Measurements from ENCODE around the gene KRT33A.

Gene KRT33A

DNA sequence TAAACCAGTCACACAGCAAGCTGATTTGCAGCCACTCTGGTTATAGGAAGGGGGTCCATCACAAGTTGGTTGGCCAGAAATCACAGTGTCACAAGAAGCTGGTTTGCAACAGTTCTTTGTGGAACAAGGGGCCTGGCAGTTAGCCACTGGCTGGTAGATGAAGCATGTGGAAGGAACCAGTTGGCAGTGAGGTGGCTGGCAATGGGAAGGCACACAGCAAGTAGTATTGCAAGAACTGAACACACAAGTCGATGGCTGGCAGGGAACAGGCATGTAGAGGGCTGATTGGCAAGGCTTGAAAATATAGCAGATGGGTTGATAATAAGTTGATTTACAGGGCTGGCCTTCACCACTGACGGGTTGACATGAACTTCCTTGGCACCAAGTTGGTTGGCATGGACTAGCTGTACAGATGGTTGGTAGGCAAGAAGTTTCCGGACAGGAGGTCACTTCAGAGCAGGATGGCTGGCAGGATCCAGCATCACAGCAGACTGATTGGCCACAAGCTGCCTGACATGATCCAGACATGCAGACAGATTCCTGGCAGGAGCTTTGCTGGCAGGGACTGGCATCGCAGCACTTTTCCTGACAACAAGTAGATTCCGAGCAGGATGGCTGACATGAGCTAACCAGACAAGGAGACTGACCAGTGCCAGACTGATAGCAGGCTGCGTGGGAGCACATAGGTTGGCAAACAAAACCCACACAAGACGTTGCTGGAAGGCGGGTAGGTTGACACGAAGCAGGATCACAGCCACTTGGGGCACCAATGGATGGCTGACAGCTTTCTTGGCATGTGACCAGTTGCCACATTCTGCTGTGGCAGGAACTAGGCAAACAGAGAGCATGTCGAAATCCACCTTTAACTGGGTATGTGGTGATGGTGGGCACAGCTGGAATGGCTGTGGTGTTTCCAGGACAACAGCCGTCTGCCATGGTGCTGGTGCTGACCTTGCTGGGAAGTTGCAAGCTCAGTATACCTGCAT is 48.4 kb downstream of the KRT33A start, which contains the start of gene KRTAP29-1:
Gene KRTAP29-1 (minus strand): TSS at position 936 of the 986 bp plus-strand sequence. CDS start 0 bp downstream, at position 936.
- no peak for DNase-seq (ENCODE audit: low read depth in 2 of 2)

DNA sequence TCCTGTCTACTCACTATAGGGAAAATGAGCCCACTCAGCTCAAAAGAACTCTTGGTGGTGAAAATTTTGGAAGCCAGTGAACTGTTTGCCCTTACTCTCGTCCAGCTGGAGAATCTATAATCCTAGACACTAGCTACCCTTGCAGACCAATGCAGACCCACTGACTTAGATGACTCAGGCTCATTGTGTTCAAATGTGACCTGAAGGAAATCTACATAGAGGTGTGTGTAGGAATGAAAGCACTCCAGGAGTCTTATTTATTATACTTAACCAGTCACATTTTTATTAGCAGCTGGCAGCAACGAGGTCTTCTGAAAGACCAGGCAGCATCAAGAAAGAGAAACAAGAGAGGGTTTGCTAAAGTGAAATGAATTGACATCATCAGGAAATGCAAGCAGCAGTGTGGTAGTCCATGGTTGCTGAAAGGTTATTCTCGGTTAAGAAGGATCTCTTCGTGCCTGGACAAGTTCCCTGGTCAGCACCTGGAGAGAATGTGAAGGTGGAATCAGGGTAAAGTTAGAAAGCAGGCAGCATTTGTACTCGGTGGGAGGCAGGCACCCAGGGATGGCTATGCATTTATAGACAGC is 49.3 kb downstream of the KRT33A start:
- DNase-seq (ENCODE audit: low read depth in 2 of 2) = no peak

DNA sequence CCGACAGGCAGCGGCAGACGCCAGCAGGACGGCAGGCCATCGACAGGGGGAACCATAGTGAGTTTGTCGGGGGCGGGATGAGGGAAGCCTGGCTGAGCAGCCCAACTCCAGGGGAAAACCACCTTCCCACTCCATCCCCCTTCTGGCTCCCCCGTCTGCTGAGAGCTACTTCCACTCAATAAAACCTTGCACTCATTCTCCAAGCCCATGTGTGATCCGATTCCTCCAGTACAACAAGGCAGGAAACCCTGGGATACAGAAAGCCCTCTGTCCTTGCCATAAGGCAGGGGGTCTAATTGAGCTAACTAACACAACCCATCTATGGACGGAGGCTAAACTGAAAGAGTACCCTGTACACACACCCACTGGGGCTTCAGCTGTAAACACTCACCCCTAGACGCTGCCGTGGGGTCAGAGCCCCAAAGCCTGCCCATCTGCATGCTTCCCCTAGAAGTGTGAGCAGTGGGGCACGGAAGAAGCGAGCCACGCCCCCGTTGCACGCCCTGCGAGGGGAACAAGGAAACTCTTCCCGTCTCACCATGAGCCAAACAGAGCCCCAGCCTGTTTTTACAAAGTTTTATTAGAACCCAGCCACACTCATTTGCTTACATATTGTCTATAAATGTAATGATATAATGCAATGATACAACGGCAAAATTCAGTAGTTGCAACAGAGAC is 52.0 kb downstream of the KRT33A start:
- no peak for DNase-seq (ENCODE audit: low read depth in 2 of 2)

DNA sequence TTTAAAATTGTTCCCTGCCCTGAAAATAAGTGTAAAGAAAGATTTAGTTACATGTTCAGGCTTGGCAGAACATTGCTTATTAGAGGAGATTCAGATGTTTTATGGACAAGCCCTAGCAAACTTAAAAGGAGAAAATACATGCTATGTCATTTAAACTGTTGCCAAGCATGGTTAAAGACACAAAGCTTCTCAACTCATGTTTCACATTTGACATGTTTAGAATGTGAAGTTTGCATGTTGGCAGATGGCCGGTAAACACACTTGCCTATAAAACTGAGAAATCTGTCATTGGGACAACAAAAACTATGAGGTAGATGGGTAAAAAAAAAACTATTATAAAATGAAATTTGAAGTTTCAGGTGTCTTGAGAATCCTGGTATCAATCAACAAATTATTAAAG is 53.8 kb downstream of the KRT33A start:
- DNase-seq (ENCODE audit: low read depth in 2 of 2) = no peak
